GM13976 (cell line): ENCODE results near the gene ATP7B.
"Not testable (repeated sequence)": the region's sequence is repeated elsewhere in the genome, so short reads cannot be mapped to it uniquely, and the experiment has no call there.

ENCODE experiments used
- DNase-seq: peaks from one replicate; pipeline ENCODE4 v3.0.0; 2012; ENCODE audit warnings: low spot score
- in situ Hi-C: fragments of 300-500 bp; cut with MboI; formaldehyde crosslinking; loops from one replicate; pipeline ENCODE4 v1.12.0; 2022; ENCODE audit warnings: low sequenced_read_pairs, mixed read lengths, inconsistent platforms; ENCODE audit not compliant: unreplicated experiment
- TF ChIP-seq, protein P1 (sequence below): IDR thresholded peaks from 2 replicates; pipeline ENCODE4 v1.5.1; 2012; ENCODE audit warnings: borderline replicate concordance, mild to moderate bottlenecking; ENCODE audit not compliant: insufficient read depth; ENCODE audit errors: extremely low read depth, missing control alignments, control extremely low read depth

Gene ATP7B

DNA sequence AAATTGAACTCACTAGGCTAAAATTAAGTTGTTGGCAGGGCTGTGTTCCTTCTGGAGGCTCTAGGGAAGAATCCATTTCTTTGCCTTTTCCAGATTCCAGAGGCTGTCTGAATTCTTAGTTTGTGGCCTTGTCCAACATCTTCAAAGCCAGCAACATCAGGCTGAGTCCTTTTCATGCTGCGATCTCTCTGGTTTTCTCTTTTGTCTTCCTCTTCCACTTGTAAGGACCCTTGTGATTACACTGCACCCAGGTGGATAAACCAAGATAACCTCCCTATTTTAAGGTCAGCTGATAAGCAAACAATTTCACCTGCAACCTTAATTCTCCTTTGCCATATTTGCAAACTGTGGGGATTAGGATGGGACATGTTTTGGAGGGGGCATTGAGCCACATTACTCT lies 24.8 kb upstream of the ATP7B start:
- DNase-seq, result no peak
- TF ChIP-seq, protein P1, sequence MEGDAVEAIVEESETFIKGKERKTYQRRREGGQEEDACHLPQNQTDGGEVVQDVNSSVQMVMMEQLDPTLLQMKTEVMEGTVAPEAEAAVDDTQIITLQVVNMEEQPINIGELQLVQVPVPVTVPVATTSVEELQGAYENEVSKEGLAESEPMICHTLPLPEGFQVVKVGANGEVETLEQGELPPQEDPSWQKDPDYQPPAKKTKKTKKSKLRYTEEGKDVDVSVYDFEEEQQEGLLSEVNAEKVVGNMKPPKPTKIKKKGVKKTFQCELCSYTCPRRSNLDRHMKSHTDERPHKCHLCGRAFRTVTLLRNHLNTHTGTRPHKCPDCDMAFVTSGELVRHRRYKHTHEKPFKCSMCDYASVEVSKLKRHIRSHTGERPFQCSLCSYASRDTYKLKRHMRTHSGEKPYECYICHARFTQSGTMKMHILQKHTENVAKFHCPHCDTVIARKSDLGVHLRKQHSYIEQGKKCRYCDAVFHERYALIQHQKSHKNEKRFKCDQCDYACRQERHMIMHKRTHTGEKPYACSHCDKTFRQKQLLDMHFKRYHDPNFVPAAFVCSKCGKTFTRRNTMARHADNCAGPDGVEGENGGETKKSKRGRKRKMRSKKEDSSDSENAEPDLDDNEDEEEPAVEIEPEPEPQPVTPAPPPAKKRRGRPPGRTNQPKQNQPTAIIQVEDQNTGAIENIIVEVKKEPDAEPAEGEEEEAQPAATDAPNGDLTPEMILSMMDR, result no peak
- in situ Hi-C loops, result no loop called here

DNA sequence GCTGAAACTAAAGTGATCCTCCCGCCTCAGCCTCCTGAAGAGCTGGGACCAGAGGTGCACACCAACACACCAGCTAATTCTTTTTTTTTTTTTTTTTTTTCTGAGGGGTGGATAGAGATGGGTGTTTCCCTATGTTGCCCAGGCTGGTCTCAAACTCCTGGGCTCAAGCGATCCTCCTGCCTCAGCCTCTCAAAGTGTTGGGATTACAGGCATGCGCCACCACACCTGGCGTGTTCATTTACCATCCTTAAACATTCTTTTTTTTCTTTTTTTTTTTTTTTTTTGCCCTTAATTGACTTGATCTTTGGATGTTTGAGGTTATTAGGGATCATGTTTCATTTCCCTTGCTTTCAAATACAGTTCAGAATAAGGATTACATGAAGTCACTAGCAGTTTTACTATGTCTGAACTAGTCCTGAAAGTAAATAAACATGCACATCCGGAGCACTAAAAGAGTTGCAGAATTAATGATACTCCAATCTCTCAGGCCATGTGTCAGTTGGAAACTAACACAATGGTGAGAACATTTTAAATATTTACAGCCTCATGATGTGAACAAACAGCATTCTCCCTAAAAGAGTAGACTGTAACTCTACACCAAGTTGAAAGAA lies 23.5 kb upstream of the ATP7B start:
- TF ChIP-seq, protein P1, result no peak
- in situ Hi-C loops, result no loop called here
- DNase-seq, result no peak

DNA sequence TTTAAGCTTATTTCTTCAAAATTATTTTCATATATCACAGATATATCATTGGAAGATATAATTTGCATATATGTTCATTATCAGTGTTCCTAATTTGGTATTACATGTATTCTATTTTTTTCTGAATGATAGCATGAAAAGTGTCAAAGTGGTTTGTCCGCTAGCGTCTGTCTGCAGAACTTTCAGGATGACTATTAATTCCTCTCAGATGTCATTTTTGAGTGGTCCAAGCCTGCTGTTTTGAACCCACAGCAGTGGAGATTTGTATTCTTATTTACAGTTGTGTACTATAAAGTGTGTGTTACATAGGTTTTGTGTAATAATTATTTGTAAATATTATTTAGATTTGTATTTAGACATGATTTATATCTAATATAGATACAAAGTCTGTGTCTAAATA lies 21.8 kb upstream of the ATP7B start:
- TF ChIP-seq, protein P1, result no peak
- in situ Hi-C loops, result no loop called here
- DNase-seq, result no peak

DNA sequence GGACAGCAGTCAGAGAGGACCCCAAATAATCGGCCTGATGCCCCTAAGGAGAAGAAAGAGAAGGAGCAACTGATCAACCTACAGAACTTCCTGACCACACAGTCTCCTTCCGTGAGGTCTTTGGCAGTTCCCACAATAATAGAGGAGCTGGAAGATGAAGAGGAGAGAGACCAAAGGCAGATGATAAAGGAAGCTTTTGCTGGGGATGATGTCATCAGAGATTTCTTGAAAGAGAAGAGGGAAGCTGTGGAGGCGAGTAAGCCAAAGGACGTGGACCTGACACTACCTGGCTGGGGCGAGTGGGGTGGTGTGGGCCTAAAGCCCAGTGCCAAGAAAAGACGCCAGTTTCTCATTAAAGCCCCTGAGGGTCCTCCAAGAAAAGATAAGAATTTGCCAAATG lies 19.2 kb upstream of the ATP7B start:
- DNase-seq, in situ Hi-C loops: not testable (repeated sequence)

DNA sequence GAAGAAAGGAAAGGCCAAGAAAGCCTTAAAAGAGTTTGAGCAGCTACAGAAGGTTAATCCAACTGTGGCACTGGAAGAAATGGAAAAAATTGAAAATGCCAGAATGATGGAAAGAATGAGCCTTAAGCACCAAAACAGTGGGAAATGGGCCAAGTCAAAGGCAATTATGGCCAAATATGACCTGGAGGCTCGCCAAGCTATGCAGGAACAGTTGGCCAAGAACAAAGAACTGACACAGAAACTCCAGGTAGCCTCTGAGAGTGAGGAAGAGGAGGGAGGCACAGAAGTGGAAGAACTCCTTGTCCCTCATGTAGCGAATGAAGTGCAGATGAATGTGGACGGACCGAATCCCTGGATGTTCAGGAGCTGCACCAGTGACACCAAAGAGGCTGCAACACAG lies 18.3 kb upstream of the ATP7B start:
- DNase-seq, result no peak
- TF ChIP-seq, protein P1, result no peak
- in situ Hi-C loops, result no loop called here

DNA sequence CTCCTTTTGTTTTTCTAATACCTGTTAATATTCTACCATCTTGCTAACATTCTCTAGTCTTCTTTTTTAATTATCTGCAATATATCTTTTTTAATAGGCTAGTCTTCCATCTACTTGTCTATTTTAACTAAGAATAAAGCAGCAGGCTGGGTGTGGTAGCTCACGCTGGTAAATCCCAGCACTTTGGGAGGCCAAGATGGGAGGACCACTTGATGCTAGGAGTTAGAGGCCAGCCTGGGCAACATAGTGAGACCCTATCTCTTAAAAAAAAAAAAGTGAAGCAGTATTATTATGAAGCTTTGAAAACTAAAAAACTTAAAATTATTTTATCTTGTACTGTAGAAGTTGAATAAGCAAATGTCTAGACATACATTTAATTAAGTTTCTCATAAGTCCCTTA lies 16.6 kb upstream of the ATP7B start:
- TF ChIP-seq, protein P1, result no peak
- in situ Hi-C loops, result no loop called here
- no peak for DNase-seq

DNA sequence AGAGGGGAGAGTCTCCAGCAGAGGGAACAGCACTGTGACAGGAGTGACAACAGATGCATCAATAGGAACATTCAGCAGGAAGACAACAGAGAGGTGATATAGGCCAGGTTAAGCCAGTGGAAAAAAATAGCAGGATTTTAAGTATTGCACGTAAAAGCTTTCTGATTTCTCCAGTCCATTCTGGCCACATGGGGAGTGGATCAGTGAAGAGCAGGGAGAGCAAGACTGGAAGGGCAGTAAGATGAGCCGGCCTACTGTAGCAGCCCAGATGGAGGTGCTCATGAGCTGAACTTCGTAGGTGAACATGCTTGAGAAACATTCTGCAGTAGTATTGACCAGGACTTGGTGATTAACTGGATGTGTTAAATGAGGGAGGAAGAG lies 15.0 kb upstream of the ATP7B start:
- no peak for DNase-seq
- TF ChIP-seq, protein P1, result no peak
- in situ Hi-C loops, result no loop called here
